ENCODE results near the gene SDCBP2.

DNA sequence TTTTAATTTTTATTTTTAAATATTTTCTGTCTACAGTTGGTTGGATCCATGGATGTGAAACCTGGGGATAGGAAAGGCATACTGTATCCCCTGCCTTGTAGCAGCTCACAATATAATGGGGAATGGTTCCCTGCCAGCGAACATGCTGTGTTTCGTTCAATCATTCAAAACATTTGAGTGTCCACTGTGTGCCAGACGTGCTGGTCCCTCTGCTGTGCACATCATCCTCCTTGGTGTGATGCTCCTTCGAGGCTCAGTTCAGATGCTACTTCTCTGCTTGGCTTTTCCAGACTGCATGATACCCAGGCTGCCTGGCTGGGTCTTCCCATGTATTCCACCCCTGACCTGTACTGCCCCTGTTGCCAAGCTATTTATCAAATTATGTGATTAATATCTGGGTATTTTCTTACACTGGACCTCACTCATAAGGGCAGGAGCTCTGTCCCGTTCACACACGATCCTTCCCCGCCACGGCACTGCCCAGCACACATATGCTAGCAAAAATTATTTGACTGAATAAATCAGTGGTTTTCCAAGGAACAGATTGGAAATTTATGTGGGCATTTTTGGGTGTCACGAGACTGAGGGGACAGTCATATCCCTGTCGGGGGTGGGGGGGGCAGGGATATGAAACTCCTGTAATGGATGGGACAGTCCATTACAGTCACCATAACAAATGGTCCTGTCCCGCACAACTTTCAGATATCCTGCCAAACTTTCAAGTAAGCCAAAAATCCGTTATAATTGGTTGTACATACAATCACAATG lies 4.9 kb downstream of the SDCBP2 start:
- TF ChIP-seq RAD21 (IDR thresholded peaks at IDR 0.05; ENCODE audit: low read length) (no peak), TAF1 (IDR thresholded peaks at IDR 0.05; ENCODE audit: borderline replicate concordance, low read depth, low read length) (no peak)
